H1 (cell line): ENCODE results near the gene CYP3A7. TPM values are rescaled to one million over a fixed set of nuclear protein-coding genes. Genes with fewer than 3 reads are reported as not detected.

ENCODE experiments used
- ASH2L ChIP-seq: fragments of 200-600, 300-600 bp; sonication (generic); IDR thresholded peaks from one replicate; pipeline ENCODE4 v1.7.1; 2017; ENCODE audit warnings: low read length
- CBX5 ChIP-seq: fragments of 300-800, 300-1000 bp; sonication (generic); IDR thresholded peaks from 2 replicates; pipeline ENCODE4 v1.7.1; 2016; ENCODE audit warnings: antibody characterized with exemption, low read length, low read depth
- CEBPB ChIP-seq: IDR thresholded peaks from 2 replicates; pipeline ENCODE4 v1.6.1; 2012; ENCODE audit warnings: low read depth, low read length
- CHD1 ChIP-seq: IDR thresholded peaks from 2 replicates; pipeline ENCODE4 v1.6.1; 2012; ENCODE audit warnings: low read depth, low read length, improper control_type of control experiment
- GABPA ChIP-seq: IDR thresholded peaks from 2 replicates; pipeline ENCODE4 v1.6.1; 2011; ENCODE audit warnings: mild to moderate bottlenecking, low read length, moderate library complexity, borderline replicate concordance; ENCODE audit not compliant: insufficient read depth
- JUN ChIP-seq: IDR thresholded peaks from 2 replicates; pipeline ENCODE4 v1.6.1; 2011; ENCODE audit warnings: low read depth, mild to moderate bottlenecking, improper control_type of control experiment, low read length
- KDM4A ChIP-seq: IDR thresholded peaks from one replicate; pipeline ENCODE4 v1.7.1; 2012; ENCODE audit warnings: low read depth, mild to moderate bottlenecking, moderate library complexity, low read length, inconsistent platforms; ENCODE audit not compliant: severe bottlenecking
- KDM5A ChIP-seq: fragments of 200-600 bp; IDR thresholded peaks from 2 replicates; pipeline ENCODE4 v1.7.1; 2012; ENCODE audit warnings: mild to moderate bottlenecking, low read length, inconsistent platforms, mixed read lengths
- PHF8 ChIP-seq: fragments of 200-600 bp; sonication (generic); conservative IDR thresholded peaks from 2 replicates; pipeline ENCODE4 v1.7.1; 2012; ENCODE audit warnings: low read depth, mild to moderate bottlenecking, inconsistent platforms, low read length, moderate library complexity
- SIN3A ChIP-seq, 2 experiments: IDR thresholded peaks in 1 of 2; conservative IDR thresholded peaks in 1 of 2; 2 replicates each; pipeline ENCODE4 v1.6.1; 2011 to 2012; ENCODE audit warnings: low read length in 2 of 2, improper control_type of control experiment in 1 of 2, low read depth in 1 of 2, mild to moderate bottlenecking in 1 of 2
- polyA plus RNA-seq, 7 experiments: library from polyadenylated mRNA; depleted of rRNA in 3 of 7; stranded (reverse) in 5 of 7; unstranded in 2 of 7; fragments of >200 nt in 5 of 7; fragments of 200-250 nt in 2 of 7; gene quantifications; 1 replicate in 5 of 7; 2 replicates in 1 of 7; 4 replicates in 1 of 7; pipeline versions ENCODE4 v1.2.1 to v1.2.3, GENCODE V29; 2011 to 2013; ENCODE audit warnings: missing spikeins in 2 of 7, mixed read lengths in 2 of 7
- total RNA-seq: library from RNA; stranded (reverse); fragmentation: NEBNext Ultra II Directional; extraction: Animal tissue kit (Norgen Biotek cat#: 25700); gene quantifications from 2 replicates; pipeline ENCODE4 v1.2.1, GENCODE V29; 2021
- TF ChIP-seq, protein P1 (sequence below): fragments of 300-600 bp; sonication (generic); IDR thresholded peaks from 2 replicates; pipeline ENCODE4 v1.7.1; 2012; ENCODE audit warnings: low read length, moderate library complexity, mild to moderate bottlenecking, inconsistent platforms; ENCODE audit not compliant: insufficient replicate concordance
- TF ChIP-seq, protein P2 (sequence below): IDR thresholded peaks from 2 replicates; pipeline ENCODE4 v1.6.1; 2012; ENCODE audit warnings: inconsistent platforms

Gene CYP3A7
- total and polyA plus RNA-seq, 2 of the 8 experiments (the other 6 are each of a cell fraction or from before 2014, with no cell fraction given), result not detected

DNA sequence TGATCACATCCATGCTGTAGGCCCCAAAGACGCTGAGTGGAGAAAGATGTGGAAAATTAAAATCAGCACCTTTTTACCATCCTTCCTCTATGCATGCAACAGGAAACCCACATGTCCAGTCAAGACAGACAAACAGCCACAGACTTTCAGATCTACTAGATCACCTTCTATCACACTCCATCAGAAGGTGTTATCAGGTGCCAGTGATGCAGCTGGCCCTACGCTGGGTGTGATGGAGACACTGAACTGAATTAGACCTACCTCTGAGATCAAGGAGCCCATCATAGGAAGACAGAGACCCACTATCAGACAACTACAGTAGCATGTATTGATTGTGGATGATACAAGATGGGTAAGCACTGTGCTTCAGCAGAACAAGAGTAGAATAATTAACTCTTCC, 33.5 kb upstream of the CYP3A7 start (continued):
- TF ChIP-seq, protein P1, sequence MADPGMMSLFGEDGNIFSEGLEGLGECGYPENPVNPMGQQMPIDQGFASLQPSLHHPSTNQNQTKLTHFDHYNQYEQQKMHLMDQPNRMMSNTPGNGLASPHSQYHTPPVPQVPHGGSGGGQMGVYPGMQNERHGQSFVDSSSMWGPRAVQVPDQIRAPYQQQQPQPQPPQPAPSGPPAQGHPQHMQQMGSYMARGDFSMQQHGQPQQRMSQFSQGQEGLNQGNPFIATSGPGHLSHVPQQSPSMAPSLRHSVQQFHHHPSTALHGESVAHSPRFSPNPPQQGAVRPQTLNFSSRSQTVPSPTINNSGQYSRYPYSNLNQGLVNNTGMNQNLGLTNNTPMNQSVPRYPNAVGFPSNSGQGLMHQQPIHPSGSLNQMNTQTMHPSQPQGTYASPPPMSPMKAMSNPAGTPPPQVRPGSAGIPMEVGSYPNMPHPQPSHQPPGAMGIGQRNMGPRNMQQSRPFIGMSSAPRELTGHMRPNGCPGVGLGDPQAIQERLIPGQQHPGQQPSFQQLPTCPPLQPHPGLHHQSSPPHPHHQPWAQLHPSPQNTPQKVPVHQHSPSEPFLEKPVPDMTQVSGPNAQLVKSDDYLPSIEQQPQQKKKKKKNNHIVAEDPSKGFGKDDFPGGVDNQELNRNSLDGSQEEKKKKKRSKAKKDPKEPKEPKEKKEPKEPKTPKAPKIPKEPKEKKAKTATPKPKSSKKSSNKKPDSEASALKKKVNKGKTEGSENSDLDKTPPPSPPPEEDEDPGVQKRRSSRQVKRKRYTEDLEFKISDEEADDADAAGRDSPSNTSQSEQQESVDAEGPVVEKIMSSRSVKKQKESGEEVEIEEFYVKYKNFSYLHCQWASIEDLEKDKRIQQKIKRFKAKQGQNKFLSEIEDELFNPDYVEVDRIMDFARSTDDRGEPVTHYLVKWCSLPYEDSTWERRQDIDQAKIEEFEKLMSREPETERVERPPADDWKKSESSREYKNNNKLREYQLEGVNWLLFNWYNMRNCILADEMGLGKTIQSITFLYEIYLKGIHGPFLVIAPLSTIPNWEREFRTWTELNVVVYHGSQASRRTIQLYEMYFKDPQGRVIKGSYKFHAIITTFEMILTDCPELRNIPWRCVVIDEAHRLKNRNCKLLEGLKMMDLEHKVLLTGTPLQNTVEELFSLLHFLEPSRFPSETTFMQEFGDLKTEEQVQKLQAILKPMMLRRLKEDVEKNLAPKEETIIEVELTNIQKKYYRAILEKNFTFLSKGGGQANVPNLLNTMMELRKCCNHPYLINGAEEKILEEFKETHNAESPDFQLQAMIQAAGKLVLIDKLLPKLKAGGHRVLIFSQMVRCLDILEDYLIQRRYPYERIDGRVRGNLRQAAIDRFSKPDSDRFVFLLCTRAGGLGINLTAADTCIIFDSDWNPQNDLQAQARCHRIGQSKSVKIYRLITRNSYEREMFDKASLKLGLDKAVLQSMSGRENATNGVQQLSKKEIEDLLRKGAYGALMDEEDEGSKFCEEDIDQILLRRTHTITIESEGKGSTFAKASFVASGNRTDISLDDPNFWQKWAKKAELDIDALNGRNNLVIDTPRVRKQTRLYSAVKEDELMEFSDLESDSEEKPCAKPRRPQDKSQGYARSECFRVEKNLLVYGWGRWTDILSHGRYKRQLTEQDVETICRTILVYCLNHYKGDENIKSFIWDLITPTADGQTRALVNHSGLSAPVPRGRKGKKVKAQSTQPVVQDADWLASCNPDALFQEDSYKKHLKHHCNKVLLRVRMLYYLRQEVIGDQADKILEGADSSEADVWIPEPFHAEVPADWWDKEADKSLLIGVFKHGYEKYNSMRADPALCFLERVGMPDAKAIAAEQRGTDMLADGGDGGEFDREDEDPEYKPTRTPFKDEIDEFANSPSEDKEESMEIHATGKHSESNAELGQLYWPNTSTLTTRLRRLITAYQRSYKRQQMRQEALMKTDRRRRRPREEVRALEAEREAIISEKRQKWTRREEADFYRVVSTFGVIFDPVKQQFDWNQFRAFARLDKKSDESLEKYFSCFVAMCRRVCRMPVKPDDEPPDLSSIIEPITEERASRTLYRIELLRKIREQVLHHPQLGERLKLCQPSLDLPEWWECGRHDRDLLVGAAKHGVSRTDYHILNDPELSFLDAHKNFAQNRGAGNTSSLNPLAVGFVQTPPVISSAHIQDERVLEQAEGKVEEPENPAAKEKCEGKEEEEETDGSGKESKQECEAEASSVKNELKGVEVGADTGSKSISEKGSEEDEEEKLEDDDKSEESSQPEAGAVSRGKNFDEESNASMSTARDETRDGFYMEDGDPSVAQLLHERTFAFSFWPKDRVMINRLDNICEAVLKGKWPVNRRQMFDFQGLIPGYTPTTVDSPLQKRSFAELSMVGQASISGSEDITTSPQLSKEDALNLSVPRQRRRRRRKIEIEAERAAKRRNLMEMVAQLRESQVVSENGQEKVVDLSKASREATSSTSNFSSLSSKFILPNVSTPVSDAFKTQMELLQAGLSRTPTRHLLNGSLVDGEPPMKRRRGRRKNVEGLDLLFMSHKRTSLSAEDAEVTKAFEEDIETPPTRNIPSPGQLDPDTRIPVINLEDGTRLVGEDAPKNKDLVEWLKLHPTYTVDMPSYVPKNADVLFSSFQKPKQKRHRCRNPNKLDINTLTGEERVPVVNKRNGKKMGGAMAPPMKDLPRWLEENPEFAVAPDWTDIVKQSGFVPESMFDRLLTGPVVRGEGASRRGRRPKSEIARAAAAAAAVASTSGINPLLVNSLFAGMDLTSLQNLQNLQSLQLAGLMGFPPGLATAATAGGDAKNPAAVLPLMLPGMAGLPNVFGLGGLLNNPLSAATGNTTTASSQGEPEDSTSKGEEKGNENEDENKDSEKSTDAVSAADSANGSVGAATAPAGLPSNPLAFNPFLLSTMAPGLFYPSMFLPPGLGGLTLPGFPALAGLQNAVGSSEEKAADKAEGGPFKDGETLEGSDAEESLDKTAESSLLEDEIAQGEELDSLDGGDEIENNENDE, result no peak
- no peak for TF ChIP-seq JUN
- TF ChIP-seq GABPA, result no peak
- TF ChIP-seq ASH2L, result no peak
- no peak for TF ChIP-seq KDM4A
- TF ChIP-seq CBX5, result no peak
- TF ChIP-seq SIN3A (conservative IDR thresholded peaks at IDR 0.05 in 1 of 2, IDR thresholded peaks at IDR 0.05 in 1 of 2; ENCODE audit: low read depth in 1 of 2, low read length in 2 of 2), result no peak
- no peak for TF ChIP-seq CEBPB
- TF ChIP-seq, protein P2, sequence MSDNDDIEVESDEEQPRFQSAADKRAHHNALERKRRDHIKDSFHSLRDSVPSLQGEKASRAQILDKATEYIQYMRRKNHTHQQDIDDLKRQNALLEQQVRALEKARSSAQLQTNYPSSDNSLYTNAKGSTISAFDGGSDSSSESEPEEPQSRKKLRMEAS, result no peak
- no peak for TF ChIP-seq PHF8
- no peak for TF ChIP-seq CHD1
- no peak for TF ChIP-seq KDM5A
